ENCODE data around the gene NOS2. TPM values are rescaled to one million over a fixed set of nuclear protein-coding genes. Genes with fewer than 3 reads are reported as not detected.

The NOS2 gene
- total RNA-seq, 1 donor from 2014 or later = not detected

- TF ChIP-seq CTCF (IDR thresholded peaks at IDR 0.05) = no peak
- no peaks in the 10 kb centered on the region for H3K36me3 Mint-ChIP-seq (ENCODE audit: low read depth)
- no peak for ATAC-seq (ENCODE audit: low read depth)
- ChIA-PET CTCF (interaction anchor here (1.1 kb wide), 1 partner anchor 34 kb away, joined by 4 read pairs; no protein-coding TSS in a partner anchor), POLR2A (no interaction called here)
- H3K27me3 Mint-ChIP-seq = no peaks in the 10 kb centered on the region
- no peak overlapping the region for H3K4me3 Mint-ChIP-seq
- no peak overlapping the region for H3K27ac Mint-ChIP-seq
- H3K9me3 Mint-ChIP-seq = no peaks in the 10 kb centered on the region
- no peak for DNase-seq
- no peaks in the 10 kb centered on the region for H3K4me1 Mint-ChIP-seq
- intact Hi-C loops (cut with micrococcal nuclease) = no loop called here
Observed at GRCh38 chr17:27771586-27771985, 28.7 kb downstream of the NOS2 start.

GRCh38 chr17:27770877-27771276 is 29.5 kb downstream of the NOS2 start:
- H3K9me3 Mint-ChIP-seq = no peaks in the 10 kb centered on the region
- no peak overlapping the region for H3K4me3 Mint-ChIP-seq
- H3K36me3 Mint-ChIP-seq (ENCODE audit: low read depth) = no peaks in the 10 kb centered on the region
- no peak for DNase-seq
- ChIA-PET POLR2A (no interaction called here), CTCF (no interaction called here)
- no peaks in the 10 kb centered on the region for H3K4me1 Mint-ChIP-seq
- intact Hi-C loops (cut with micrococcal nuclease) = no loop called here
- no peak overlapping the region for H3K27ac Mint-ChIP-seq
- no peak for TF ChIP-seq CTCF (IDR thresholded peaks at IDR 0.05)
- ATAC-seq (ENCODE audit: low read depth) = no peak
- H3K27me3 Mint-ChIP-seq = no peaks in the 10 kb centered on the region

GRCh38 chr17:27768858-27769410 is 31.4 kb downstream of the NOS2 start:
- H3K27ac Mint-ChIP-seq = no peak overlapping the region
- no peaks in the 10 kb centered on the region for H3K36me3 Mint-ChIP-seq (ENCODE audit: low read depth)
- no peak overlapping the region for H3K4me3 Mint-ChIP-seq
- ChIA-PET POLR2A (interaction anchor here (0.6 kb wide), 1 partner anchor 479 kb away, joined by 4 read pairs; no protein-coding TSS in a partner anchor), CTCF (interaction anchor here (2.3 kb wide), 1 partner anchor 111 kb away, joined by 9 read pairs; no protein-coding TSS in a partner anchor)
- no peak for ATAC-seq (ENCODE audit: low read depth)
- no peak for DNase-seq
- intact Hi-C loops (cut with micrococcal nuclease) = no loop called here
- TF ChIP-seq CTCF (IDR thresholded peaks at IDR 0.05) = no peak
- H3K4me1 Mint-ChIP-seq = no peaks in the 10 kb centered on the region
- no peaks in the 10 kb centered on the region for H3K27me3 Mint-ChIP-seq
- H3K9me3 Mint-ChIP-seq = no peaks in the 10 kb centered on the region

GRCh38 chr17:27766438-27766837 is 33.9 kb downstream of the NOS2 start:
- no peak for ATAC-seq (ENCODE audit: low read depth)
- CTCF ChIA-PET = no interaction called here
- intact Hi-C loops (cut with micrococcal nuclease) = no loop called here

GRCh38 chr17:27765353-27765752 is 35.0 kb downstream of the NOS2 start:
- no peak for TF ChIP-seq CTCF (IDR thresholded peaks at IDR 0.05)
- H3K9me3 Mint-ChIP-seq = no peaks in the 10 kb centered on the region
- ChIA-PET CTCF (no interaction called here), POLR2A (no interaction called here)
- no peak overlapping the region for H3K4me3 Mint-ChIP-seq
- no peak for ATAC-seq (ENCODE audit: low read depth)
- no peaks in the 10 kb centered on the region for H3K36me3 Mint-ChIP-seq (ENCODE audit: low read depth)
- intact Hi-C loops (cut with micrococcal nuclease) = no loop called here
- no peaks in the 10 kb centered on the region for H3K27me3 Mint-ChIP-seq
- H3K27ac Mint-ChIP-seq = no peak overlapping the region
- no peak for DNase-seq
- H3K4me1 Mint-ChIP-seq = no peaks in the 10 kb centered on the region

More at GRCh38 chr17:27766438-27766837, 33.9 kb downstream of the NOS2 start:
- DNase-seq = no peak
- Mint-ChIP-seq H3K4me3 (no peak overlapping the region), H3K4me1 (no peaks in the 10 kb centered on the region), H3K27me3 (no peaks in the 10 kb centered on the region), H3K9me3 (no peaks in the 10 kb centered on the region), H3K36me3 (ENCODE audit: low read depth) (no peaks in the 10 kb centered on the region), H3K27ac (no peak overlapping the region)
- POLR2A ChIA-PET = interaction anchor here (0.6 kb wide), 1 partner anchor 651 kb away, joined by 6 read pairs; no protein-coding TSS in a partner anchor
- no peak for TF ChIP-seq CTCF (IDR thresholded peaks at IDR 0.05)

All from activated B cell treated with CpG ODN at 0.5 μM for 24 hours (primary cell).